H1 (cell line): ENCODE results near the gene TMA7. TPM values are rescaled to one million over a fixed set of nuclear protein-coding genes. Genes with fewer than 3 reads are reported as not detected.

ENCODE experiments used
- CTCF ChIA-PET: fragments of 300-600 bp; sonication (Branson Sonifier 250); formaldehyde crosslinking; loops from one replicate; lab custom pipeline; 2021; ENCODE audit not compliant: partially characterized antibody; lab: Charles Lee
- POLR2A ChIA-PET: fragments of 300-600 bp; sonication (Branson Sonifier 250); formaldehyde crosslinking; loops from one replicate; lab custom pipeline; 2021; ENCODE audit warnings: inconsistent platforms; ENCODE audit not compliant: partially characterized antibody; lab: Charles Lee
- DNase-seq, 2 experiments: peaks; one replicate each; pipeline versions ENCODE4 v3.0.0 to v3.0.0-alpha.2; 2010 to 2022; ENCODE audit warnings: low spot score in 2 of 2, low read depth in 1 of 2, mixed read lengths in 1 of 2
- FAIRE-seq: peaks from 2 replicates; lab custom pipeline; 2011; peaks lifted over from hg19 to GRCh38; lab: Jason Lieb, UNC
- H2AFZ ChIP-seq: 2 replicates; pipeline ENCODE4 v1.8.1; 2012; ENCODE audit warnings: low read length, inconsistent platforms
- H2AK5ac ChIP-seq: 2 replicates; pipeline ENCODE4 v1.6.1; 2013; ENCODE audit warnings: low read depth, low read length
- H2BK120ac ChIP-seq: replicated peaks from 2 replicates; pipeline ENCODE3; 2013; ENCODE audit warnings: low read depth, low read length, inconsistent platforms
- H2BK12ac ChIP-seq: 2 replicates; pipeline ENCODE4 v1.6.1; 2013; ENCODE audit warnings: low read depth, low read length
- H2BK15ac ChIP-seq: 2 replicates; pipeline ENCODE4 v1.6.1; 2013; ENCODE audit warnings: low read length
- H2BK20ac ChIP-seq: 2 replicates; pipeline ENCODE4 v1.6.1; 2013; ENCODE audit warnings: low read length
- H2BK5ac ChIP-seq: 2 replicates; pipeline ENCODE4 v1.6.1; 2013; ENCODE audit warnings: low read depth, low read length
- H3K14ac ChIP-seq: 2 replicates; pipeline ENCODE4 v1.6.1; 2013; ENCODE audit warnings: inconsistent platforms; ENCODE audit not compliant: insufficient read length
- H3K18ac ChIP-seq: 2 replicates; pipeline ENCODE4 v1.6.1; 2013; ENCODE audit warnings: low read length; ENCODE audit errors: extremely low read depth
- H3K23ac ChIP-seq: 2 replicates; pipeline ENCODE4 v1.6.1; 2013; ENCODE audit warnings: inconsistent platforms; ENCODE audit not compliant: insufficient read length
- H3K23me2 ChIP-seq: 2 replicates; pipeline ENCODE4 v1.6.1; 2013; ENCODE audit warnings: low read depth, low read length
- H3K27ac ChIP-seq: 2 replicates; pipeline ENCODE4 v1.6.1; 2011; ENCODE audit warnings: low read depth, low read length, inconsistent platforms
- H3K27me3 ChIP-seq, 4 experiments: replicated peaks in 1 of 4; 1 replicate in 1 of 4; 2 replicates in 3 of 4; pipeline versions ENCODE4 v1.6.1 to v1.8.1; 2011 to 2013; ENCODE audit warnings: low read length in 3 of 4, mild to moderate bottlenecking in 3 of 4, inconsistent platforms in 2 of 4, mixed read lengths in 2 of 4, moderate library complexity in 1 of 4; ENCODE audit not compliant: control insufficient read depth in 3 of 4, insufficient read depth in 3 of 4; ENCODE audit errors: extremely low read depth in 1 of 4
- H3K36me3 ChIP-seq, 4 experiments: 2 replicates each; pipeline versions ENCODE4 v1.6.1 to v1.8.1; 2011 to 2013; ENCODE audit warnings: mild to moderate bottlenecking in 4 of 4, low read length in 3 of 4, moderate library complexity in 2 of 4, control low read depth in 1 of 4, inconsistent platforms in 1 of 4; ENCODE audit not compliant: insufficient read depth in 4 of 4, control insufficient read depth in 2 of 4
- H3K4ac ChIP-seq: replicated peaks from 2 replicates; pipeline ENCODE3; 2013; ENCODE audit warnings: low read length, low read depth, mixed read lengths, inconsistent platforms; ENCODE audit not compliant: insufficient read length
- H3K4me1 ChIP-seq, 4 experiments: replicated peaks in 1 of 4; 1 replicate in 1 of 4; 2 replicates in 3 of 4; pipeline versions ENCODE4 v1.6.1 to v1.8.1; 2011 to 2013; ENCODE audit warnings: low read length in 3 of 4, inconsistent platforms in 2 of 4, mixed read lengths in 1 of 4; ENCODE audit not compliant: insufficient read depth in 4 of 4, control insufficient read depth in 3 of 4
- H3K4me2 ChIP-seq, 2 experiments: 2 replicates each; pipeline versions ENCODE4 v1.6.1 to v1.8.1; 2011 to 2013; ENCODE audit warnings: low read depth in 2 of 2, low read length in 2 of 2, control low read depth in 1 of 2, inconsistent platforms in 1 of 2, mild to moderate bottlenecking in 1 of 2; ENCODE audit not compliant: insufficient read depth in 1 of 2
- H3K4me3 ChIP-seq, 4 experiments: fragments of 200-600, 300-600 bp in 1 of 4; sonication (generic), shearing (Covaris generic), sonication (Bioruptor Twin) in 1 of 4; 2 replicates each; pipeline versions ENCODE4 v1.5.1 to v1.8.1; 2011 to 2016; ENCODE audit warnings: low read length in 4 of 4, low read depth in 3 of 4, control low read depth in 2 of 4, inconsistent platforms in 2 of 4, mild to moderate bottlenecking in 2 of 4, mixed read lengths in 1 of 4, moderate library complexity in 1 of 4; ENCODE audit not compliant: insufficient read depth in 2 of 4; ENCODE audit errors: extremely low read depth in 1 of 4
- H3K56ac ChIP-seq: replicated peaks from 2 replicates; pipeline ENCODE3; 2013; ENCODE audit warnings: low read depth, mild to moderate bottlenecking, mixed read lengths, low read length, inconsistent platforms; ENCODE audit not compliant: insufficient read length
- H3K79me1 ChIP-seq: 2 replicates; pipeline ENCODE4 v1.6.1; 2013; ENCODE audit warnings: low read depth, low read length, control low read depth
- H3K79me2 ChIP-seq, 2 experiments: 2 replicates each; pipeline versions ENCODE4 v1.6.1 to v1.8.1; 2012 to 2013; ENCODE audit warnings: low read length in 2 of 2, mild to moderate bottlenecking in 2 of 2, inconsistent platforms in 1 of 2; ENCODE audit not compliant: insufficient read depth in 2 of 2, control insufficient read depth in 1 of 2
- H3K9ac ChIP-seq, 4 experiments: replicated peaks in 1 of 4; 1 replicate in 1 of 4; 2 replicates in 3 of 4; pipeline versions ENCODE4 v1.6.1 to v1.8.1; 2011 to 2013; ENCODE audit warnings: low read depth in 3 of 4, low read length in 3 of 4, control low read depth in 2 of 4, mild to moderate bottlenecking in 2 of 4, moderate library complexity in 2 of 4, inconsistent platforms in 1 of 4; ENCODE audit errors: extremely low read depth in 1 of 4
- H3K9me3 ChIP-seq, 2 experiments: 2 replicates each; pipeline versions ENCODE4 v1.6.1 to v1.8.1; 2012 to 2013; ENCODE audit warnings: mild to moderate bottlenecking in 2 of 2, moderate library complexity in 2 of 2, control low read depth in 1 of 2, inconsistent platforms in 1 of 2, low read depth in 1 of 2, low read length in 1 of 2, mixed read lengths in 1 of 2; ENCODE audit not compliant: insufficient read depth in 2 of 2
- H4K20me1 ChIP-seq, 2 experiments: replicated peaks in 1 of 2; 2 replicates each; pipeline versions ENCODE3 to v1.8.1; 2011 to 2013; ENCODE audit warnings: inconsistent platforms in 2 of 2, low read length in 2 of 2, mild to moderate bottlenecking in 1 of 2; ENCODE audit not compliant: insufficient read depth in 2 of 2, control insufficient read depth in 1 of 2
- H4K5ac ChIP-seq: 2 replicates; pipeline ENCODE4 v1.6.1; 2013; ENCODE audit warnings: low read length, low read depth, mixed read lengths, inconsistent platforms; ENCODE audit not compliant: insufficient read length
- H4K8ac ChIP-seq: 2 replicates; pipeline ENCODE4 v1.8.0; 2013; ENCODE audit warnings: mild to moderate bottlenecking, moderate library complexity, low read length, inconsistent platforms; ENCODE audit not compliant: insufficient read depth; ENCODE audit errors: extremely low read depth
- H4K91ac ChIP-seq: replicated peaks from 2 replicates; pipeline ENCODE3; 2013; ENCODE audit warnings: low read length, mixed read lengths, inconsistent platforms; ENCODE audit not compliant: insufficient read length
- ATF3 ChIP-seq: IDR thresholded peaks from 2 replicates; pipeline ENCODE4 v1.6.1; 2011; ENCODE audit warnings: low read depth, mild to moderate bottlenecking, low read length; ENCODE audit not compliant: insufficient read depth
- EZH2 ChIP-seq: fragments of 200-600 bp; sonication (generic); IDR thresholded peaks from 2 replicates; pipeline ENCODE4 v1.7.1; 2012; ENCODE audit warnings: low read depth, mild to moderate bottlenecking, moderate library complexity, low read length, inconsistent platforms; ENCODE audit not compliant: severe bottlenecking
- JUN ChIP-seq: IDR thresholded peaks from 2 replicates; pipeline ENCODE4 v1.6.1; 2011; ENCODE audit warnings: low read depth, mild to moderate bottlenecking, improper control_type of control experiment, low read length
- KDM1A ChIP-seq: fragments of 200-600, 300-600 bp; sonication (generic); IDR thresholded peaks from 2 replicates; pipeline ENCODE4 v1.7.1; 2016; ENCODE audit warnings: mild to moderate bottlenecking, low read length, borderline replicate concordance
- NRF1 ChIP-seq: IDR thresholded peaks from 2 replicates; pipeline ENCODE4 v1.6.1; 2011; ENCODE audit warnings: mild to moderate bottlenecking, low read depth, low read length, improper control_type of control experiment
- POLR2AphosphoS5 ChIP-seq: IDR thresholded peaks from 2 replicates; pipeline ENCODE4 v1.6.1; 2011; ENCODE audit warnings: low read depth, low read length
- TCF12 ChIP-seq: IDR thresholded peaks from 2 replicates; pipeline ENCODE4 v1.6.1; 2011; ENCODE audit warnings: low read depth, mild to moderate bottlenecking, low read length
- WGBS, 2 experiments: shearing (Covaris generic) in 1 of 2; methylation state at CpG; one replicate each; pipeline versions ENCODE4 v1.1.6 to v1.1.7; 2013 to 2015; ENCODE audit warnings: low lambda C conversion rate in 2 of 2, mixed read lengths in 2 of 2, inconsistent platforms in 1 of 2, low coverage in 1 of 2, missing lambda C conversion rate in 1 of 2; ENCODE audit not compliant: insufficient replicate concordance in 2 of 2, insufficient coverage in 1 of 2, insufficient read length in 1 of 2; ENCODE audit errors: extremely low coverage in 1 of 2, missing lambda C conversion rate in 1 of 2; 5-methylcytosine and 5-hydroxymethylcytosine counted together
- polyA plus RNA-seq, 7 experiments: library from polyadenylated mRNA; depleted of rRNA in 3 of 7; stranded (reverse) in 5 of 7; unstranded in 2 of 7; fragments of >200 nt in 5 of 7; fragments of 200-250 nt in 2 of 7; gene quantifications; 1 replicate in 5 of 7; 2 replicates in 1 of 7; 4 replicates in 1 of 7; pipeline versions ENCODE4 v1.2.1 to v1.2.3, GENCODE V29; 2011 to 2013; ENCODE audit warnings: missing spikeins in 2 of 7, mixed read lengths in 2 of 7
- total RNA-seq: library from RNA; stranded (reverse); fragmentation: NEBNext Ultra II Directional; extraction: Animal tissue kit (Norgen Biotek cat#: 25700); gene quantifications from 2 replicates; pipeline ENCODE4 v1.2.1, GENCODE V29; 2021

The TMA7 gene
- total and polyA plus RNA-seq, 2 of the 8 experiments (the other 6 are each of a cell fraction or from before 2014, with no cell fraction given), result 138 to 305 TPM

GRCh38 chr3:48405971-48406370 is 34.1 kb upstream of the TMA7 start:
- no peaks in the 10 kb centered on the region for H3K23me2 ChIP-seq
- H3K79me2 ChIP-seq, result no peaks in the 10 kb centered on the region
- H2BK5ac ChIP-seq, result no peak overlapping the region
- no peak overlapping the region for H3K18ac ChIP-seq
- DNase-seq, result no peak
- H3K9me3 ChIP-seq, result no peaks in the 10 kb centered on the region
- TF ChIP-seq TCF12, result no peak
- TF ChIP-seq KDM1A, result no peak
- no peak for TF ChIP-seq NRF1
- TF ChIP-seq JUN, result no peak
- no peak for TF ChIP-seq POLR2AphosphoS5
- no peak for TF ChIP-seq EZH2
- TF ChIP-seq ATF3, result no peak
- H3K23ac ChIP-seq, result no peak overlapping the region
- ChIA-PET CTCF (interaction anchor here (2.5 to 9.2 kb wide), 4 partner anchors 10 to 142 kb away, joined by 7 to 130 read pairs (median 52); no protein-coding TSS in a partner anchor), POLR2A (interaction anchor here (20.2 kb wide), 1 partner anchor 17 kb away, joined by 650 read pairs; the partner anchor contains the start of gene PLXNB1)
- no peak overlapping the region for H3K56ac ChIP-seq
- H2AFZ ChIP-seq, result no peak overlapping the region
- no peak overlapping the region for H3K4me2 ChIP-seq
- H2BK120ac ChIP-seq, result no peak overlapping the region
- no peak overlapping the region for H2BK12ac ChIP-seq
- no peaks in the 10 kb centered on the region for H3K27me3 ChIP-seq
- 87% methylated on average over 1 of the region's 1 CpG; no CpG with 5 or more reads in 1 of the 2 experiments for WGBS, 2 experiments
- peaks cover 3 to 24% of the 10 kb centered on the region in 2 experiments for H4K20me1 ChIP-seq
- no peak overlapping the region for H3K9ac ChIP-seq
- H4K5ac ChIP-seq, result no peak overlapping the region
- H3K4ac ChIP-seq, result no peak overlapping the region
- H3K14ac ChIP-seq, result no peak overlapping the region
- no peak overlapping the region; the same call in 1 of the 2 replicates for H4K8ac ChIP-seq
- H2AK5ac ChIP-seq, result no peak overlapping the region
- no peak overlapping the region for H4K91ac ChIP-seq
- no peak overlapping the region for H2BK15ac ChIP-seq
- H3K27ac ChIP-seq, result no peak overlapping the region; the same call in 1 of the 2 replicates
- no peaks in the 10 kb centered on the region for H3K79me1 ChIP-seq
- no peaks in the 10 kb centered on the region for H3K4me1 ChIP-seq
- no peak for FAIRE-seq
- peaks cover 43 to 72% (median 67%) of the 10 kb centered on the region in 4 experiments for H3K36me3 ChIP-seq
- no peak overlapping the region for H3K4me3 ChIP-seq
- H2BK20ac ChIP-seq, result no peak overlapping the region
